ENCODE results near the gene ZNF12.

- no peak for TF ChIP-seq POLR2A (IDR thresholded peaks at IDR 0.05)
- TF ChIP-seq CTCF (IDR thresholded peaks at IDR 0.05 in 8 of 11, conservative IDR thresholded peaks at IDR 0.05 in 3 of 11): no peak
- no peak for TF ChIP-seq POLR2AphosphoS5 (IDR thresholded peaks at IDR 0.05)
These were observed 54.2 kb downstream of the ZNF12 start for GRCh38 chr7:6652446-6653011.

Measured in spleen (tissue), 7 donors.